H9 (cell line): ENCODE results near the gene PEX26. TPM values are rescaled to one million over a fixed set of nuclear protein-coding genes. Genes with fewer than 3 reads are reported as not detected.

Experiments used
- DNase-seq: peaks from one replicate; pipeline ENCODE4 v3.0.0-alpha.2; 2017
- H2AFZ ChIP-seq: one replicate; pipeline ENCODE4 v1.6.1; 2013; ENCODE audit warnings: mild to moderate bottlenecking, low read length, control low read depth, moderate library complexity
- H2AK5ac ChIP-seq: 2 replicates; pipeline ENCODE4 v1.6.1; 2013; ENCODE audit warnings: low read length, control low read depth, mixed read lengths; ENCODE audit not compliant: insufficient read length
- H2BK120ac ChIP-seq: one replicate; pipeline ENCODE4 v1.6.1; 2013; ENCODE audit warnings: low read depth, mild to moderate bottlenecking, low read length, control low read depth, inconsistent platforms; ENCODE audit not compliant: poor library complexity, severe bottlenecking
- H2BK12ac ChIP-seq: 2 replicates; pipeline ENCODE4 v1.6.1; 2013; ENCODE audit warnings: low read length, control low read depth, mixed read lengths, low read depth; ENCODE audit not compliant: insufficient read length
- H2BK15ac ChIP-seq: 2 replicates; pipeline ENCODE4 v1.6.1; 2013; ENCODE audit warnings: low read depth, low read length, control low read depth
- H2BK20ac ChIP-seq: one replicate; pipeline ENCODE4 v1.6.1; 2013; ENCODE audit warnings: low read depth, mild to moderate bottlenecking, low read length, control low read depth, inconsistent platforms; ENCODE audit not compliant: poor library complexity, severe bottlenecking
- H2BK5ac ChIP-seq: 2 replicates; pipeline ENCODE4 v1.6.1; 2013; ENCODE audit warnings: low read length, control low read depth, mixed read lengths; ENCODE audit not compliant: insufficient read length
- H3K14ac ChIP-seq: 2 replicates; pipeline ENCODE4 v1.6.1; 2013; ENCODE audit warnings: low read length, control low read depth; ENCODE audit not compliant: insufficient read depth
- H3K18ac ChIP-seq: 2 replicates; pipeline ENCODE4 v1.6.1; 2013; ENCODE audit warnings: low read depth, mild to moderate bottlenecking, mixed read lengths, low read length, control low read depth; ENCODE audit not compliant: insufficient read length
- H3K23ac ChIP-seq: 2 replicates; pipeline ENCODE4 v1.6.1; 2013; ENCODE audit warnings: low read length, control low read depth, mixed read lengths, low read depth; ENCODE audit not compliant: insufficient read length
- H3K23me2 ChIP-seq: 2 replicates; pipeline ENCODE4 v1.6.1; 2013; ENCODE audit warnings: low read depth, mild to moderate bottlenecking, mixed read lengths, low read length, control low read depth; ENCODE audit not compliant: insufficient read length, poor library complexity, severe bottlenecking
- H3K27ac ChIP-seq: 2 replicates; pipeline ENCODE4 v1.5.1; 2013; ENCODE audit warnings: low read length, control low read depth, mixed read lengths, low read depth; ENCODE audit not compliant: insufficient read length
- H3K27me3 ChIP-seq: 2 replicates; pipeline ENCODE4 v1.6.1; 2013; ENCODE audit warnings: low read length, control low read depth, inconsistent platforms; ENCODE audit not compliant: insufficient read depth
- H3K4ac ChIP-seq: 2 replicates; pipeline ENCODE4 v1.6.1; 2013; ENCODE audit warnings: low read depth, mild to moderate bottlenecking, control low read depth, inconsistent platforms, low read length, moderate library complexity
- H3K4me1 ChIP-seq: 2 replicates; pipeline ENCODE4 v1.6.1; 2013; ENCODE audit warnings: low read length, control low read depth, inconsistent platforms; ENCODE audit not compliant: insufficient read depth
- H3K4me2 ChIP-seq: 2 replicates; pipeline ENCODE4 v1.6.1; 2013; ENCODE audit warnings: low read length, control low read depth, mixed read lengths; ENCODE audit not compliant: insufficient read length, insufficient read depth
- H3K56ac ChIP-seq: 2 replicates; pipeline ENCODE4 v1.6.1; 2013; ENCODE audit warnings: low read depth, mild to moderate bottlenecking, mixed read lengths, low read length, control low read depth; ENCODE audit not compliant: insufficient read length
- H3K79me1 ChIP-seq: 2 replicates; pipeline ENCODE4 v1.6.1; 2013; ENCODE audit warnings: low read depth, mild to moderate bottlenecking, moderate library complexity, low read length, control low read depth, inconsistent platforms; ENCODE audit not compliant: insufficient read depth, poor library complexity, severe bottlenecking
- H3K79me2 ChIP-seq: 2 replicates; pipeline ENCODE4 v1.6.1; 2013; ENCODE audit warnings: low read length, control low read depth, inconsistent platforms; ENCODE audit not compliant: insufficient read depth
- H3K9ac ChIP-seq: 2 replicates; pipeline ENCODE4 v1.6.1; 2013; ENCODE audit warnings: low read length, control low read depth, mixed read lengths; ENCODE audit not compliant: insufficient read length; ENCODE audit errors: extremely low read depth
- H3K9me3 ChIP-seq: one replicate; pipeline ENCODE4 v1.6.1; 2013; ENCODE audit warnings: low read depth, low read length, inconsistent platforms; ENCODE audit not compliant: control insufficient read depth
- H3T11ph ChIP-seq: one replicate; pipeline ENCODE4 v1.6.1; 2013; ENCODE audit warnings: mild to moderate bottlenecking, low read length, control low read depth, inconsistent platforms
- H4K20me1 ChIP-seq: one replicate; pipeline ENCODE4 v1.6.1; 2013; ENCODE audit not compliant: control insufficient read depth, insufficient read length, insufficient read depth
- H4K5ac ChIP-seq: 2 replicates; pipeline ENCODE4 v1.6.1; 2013; ENCODE audit warnings: low read depth, mild to moderate bottlenecking, mixed read lengths, low read length, control low read depth; ENCODE audit not compliant: insufficient read length
- H4K8ac ChIP-seq: replicated peaks from 2 replicates; pipeline ENCODE4 v1.6.1; 2013; ENCODE audit warnings: low read length, control low read depth, mixed read lengths, low read depth; ENCODE audit not compliant: insufficient read length
- H4K91ac ChIP-seq: 2 replicates; pipeline ENCODE4 v1.6.1; 2013; ENCODE audit warnings: low read depth, mild to moderate bottlenecking, moderate library complexity, mixed read lengths, low read length, control low read depth; ENCODE audit not compliant: insufficient read length
- H3K27ac Mint-ChIP-seq, 3 experiments: 2 replicates in 2 of 3; 3 replicates in 1 of 3; pipeline ENCODE4 v1.8.0; 2020 to 2021; ENCODE audit warnings: mixed read lengths in 3 of 3, mild to moderate bottlenecking in 1 of 3, moderate library complexity in 1 of 3
- H3K27me3 Mint-ChIP-seq: 2 replicates; pipeline ENCODE4 v1.8.0; 2021; ENCODE audit warnings: low read depth, mild to moderate bottlenecking, moderate library complexity, mixed read lengths
- H3K36me3 Mint-ChIP-seq, 3 experiments: 2 replicates in 2 of 3; 3 replicates in 1 of 3; pipeline ENCODE4 v1.8.0; 2020 to 2021; ENCODE audit warnings: low read depth in 3 of 3, mixed read lengths in 3 of 3; ENCODE audit not compliant: insufficient read depth in 1 of 3
- H3K4me1 Mint-ChIP-seq, 2 experiments: 2 replicates each; pipeline ENCODE4 v1.8.0; 2020; ENCODE audit warnings: mixed read lengths in 2 of 2
- H3K4me3 Mint-ChIP-seq, 2 experiments: 2 replicates in 1 of 2; 3 replicates in 1 of 2; pipeline ENCODE4 v1.8.0; 2020 to 2021; ENCODE audit warnings: mild to moderate bottlenecking in 2 of 2, mixed read lengths in 2 of 2, moderate library complexity in 1 of 2
- H3K9me3 Mint-ChIP-seq, 2 experiments: 2 replicates in 1 of 2; 3 replicates in 1 of 2; pipeline ENCODE4 v1.8.0; 2020; ENCODE audit warnings: mild to moderate bottlenecking in 2 of 2, mixed read lengths in 2 of 2, moderate library complexity in 1 of 2
- WGBS: extraction: QIAGEN DNeasy Blood & Tissue Kit; methylation state at CpG from one replicate; pipeline ENCODE4 v1.1.7; 2013; ENCODE audit warnings: missing lambda C conversion rate, low lambda C conversion rate, mixed read lengths; ENCODE audit not compliant: insufficient read length; ENCODE audit errors: extremely low coverage; 5-methylcytosine and 5-hydroxymethylcytosine counted together
- total RNA-seq: library from RNA; stranded (reverse); gene quantifications from 2 replicates; pipeline ENCODE4 v1.2.1, GENCODE V29; 2021
- TF ChIP-seq, protein P1 (sequence below): fragments of 200-600 bp; sonication (generic); conservative IDR thresholded peaks from 3 replicates; pipeline ENCODE4 v1.8.0; 2021; ENCODE audit warnings: antibody characterized with exemption, mild to moderate bottlenecking

PEX26 gene
- total RNA-seq, 1 experiment from 2014 or later, result 35.4 TPM

DNA sequence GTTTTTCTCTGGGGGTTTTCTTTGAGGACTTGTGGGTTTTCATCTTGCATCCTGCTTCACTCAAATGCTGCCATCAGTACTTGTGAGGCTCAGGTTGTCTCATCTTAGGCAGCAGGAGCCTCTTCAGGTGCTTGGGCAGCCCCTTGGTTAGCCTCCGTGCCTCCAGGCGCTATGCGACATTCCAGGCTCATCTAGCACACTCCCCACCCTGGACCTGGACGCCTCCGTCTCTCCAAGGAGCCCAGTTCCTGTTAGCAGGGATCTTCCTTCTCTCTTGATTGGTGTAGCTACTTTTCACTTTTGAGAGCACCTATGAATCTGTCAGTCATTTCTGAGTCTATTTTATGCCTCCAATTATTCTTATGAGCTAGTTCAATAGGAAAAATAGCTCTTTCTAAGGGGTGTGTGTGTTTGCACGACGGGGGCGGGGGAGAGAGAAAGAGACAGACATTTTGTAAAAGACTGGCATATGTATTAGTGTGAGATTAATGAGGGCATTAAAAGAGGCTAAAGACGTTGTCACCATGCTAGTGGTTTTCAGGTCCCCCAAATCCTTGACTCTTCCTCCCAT lies 40.6 kb downstream of the PEX26 start:
- Histone ChIP-seq H3K23ac (no peak overlapping the region), H3K27me3 (no peaks in the 10 kb centered on the region), H4K91ac (no peak overlapping the region), H4K8ac (no peak overlapping the region), H3K23me2 (no peaks in the 10 kb centered on the region), H3K4me2 (no peak overlapping the region), H3K9me3 (no peaks in the 10 kb centered on the region), H2BK5ac (no peak overlapping the region), H2BK120ac (no peak overlapping the region), H3K56ac (no peak overlapping the region), H4K5ac (no peak overlapping the region), H3K18ac (no peak overlapping the region), H2AK5ac (no peak overlapping the region), H2BK12ac (no peak overlapping the region), H3T11ph (no peak overlapping the region), H3K14ac (no peak overlapping the region; the same call in 1 of the 2 replicates), H3K4ac (no peak overlapping the region), H3K27ac (no peak overlapping the region), H3K9ac (no peak overlapping the region), H2BK20ac (no peak overlapping the region), H2AFZ (no peak overlapping the region), H3K79me2 (no peaks in the 10 kb centered on the region), H3K4me1 (peaks cover 3% of the 10 kb centered on the region; the same call in 1 of the 2 replicates), H3K79me1 (no peaks in the 10 kb centered on the region), H2BK15ac (no peak overlapping the region), H4K20me1 (no peaks in the 10 kb centered on the region)
- peaks cover 7% of the 10 kb centered on the region for H3K27me3 Mint-ChIP-seq
- no CpG with 5 or more reads among the region's 9 CpGs for WGBS
- no peaks in the 10 kb centered on the region for H3K36me3 Mint-ChIP-seq
- H3K27ac Mint-ChIP-seq, result no peak overlapping the region
- DNase-seq, result no peak
- no peak overlapping the region for H3K4me3 Mint-ChIP-seq
- H3K9me3 Mint-ChIP-seq, result no peaks in the 10 kb centered on the region
- TF ChIP-seq, protein P1, sequence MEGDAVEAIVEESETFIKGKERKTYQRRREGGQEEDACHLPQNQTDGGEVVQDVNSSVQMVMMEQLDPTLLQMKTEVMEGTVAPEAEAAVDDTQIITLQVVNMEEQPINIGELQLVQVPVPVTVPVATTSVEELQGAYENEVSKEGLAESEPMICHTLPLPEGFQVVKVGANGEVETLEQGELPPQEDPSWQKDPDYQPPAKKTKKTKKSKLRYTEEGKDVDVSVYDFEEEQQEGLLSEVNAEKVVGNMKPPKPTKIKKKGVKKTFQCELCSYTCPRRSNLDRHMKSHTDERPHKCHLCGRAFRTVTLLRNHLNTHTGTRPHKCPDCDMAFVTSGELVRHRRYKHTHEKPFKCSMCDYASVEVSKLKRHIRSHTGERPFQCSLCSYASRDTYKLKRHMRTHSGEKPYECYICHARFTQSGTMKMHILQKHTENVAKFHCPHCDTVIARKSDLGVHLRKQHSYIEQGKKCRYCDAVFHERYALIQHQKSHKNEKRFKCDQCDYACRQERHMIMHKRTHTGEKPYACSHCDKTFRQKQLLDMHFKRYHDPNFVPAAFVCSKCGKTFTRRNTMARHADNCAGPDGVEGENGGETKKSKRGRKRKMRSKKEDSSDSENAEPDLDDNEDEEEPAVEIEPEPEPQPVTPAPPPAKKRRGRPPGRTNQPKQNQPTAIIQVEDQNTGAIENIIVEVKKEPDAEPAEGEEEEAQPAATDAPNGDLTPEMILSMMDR, result no peak
- peaks cover 11 to 16% of the 10 kb centered on the region in 2 experiments for H3K4me1 Mint-ChIP-seq
